Measurements from ENCODE around the gene THAP4.

- no peak for TF ChIP-seq POLR2A (IDR thresholded peaks at IDR 0.05; ENCODE audit: low read depth, low read length)
- no peak for TF ChIP-seq CTCF (conservative IDR thresholded peaks at IDR 0.05; ENCODE audit: low read depth, low read length)
- no peak for TF ChIP-seq FOS (IDR thresholded peaks at IDR 0.05; ENCODE audit: low read depth, low read length)
- no peak for TF ChIP-seq SMC3 (IDR thresholded peaks at IDR 0.05; ENCODE audit: low read depth, low read length)
- TF ChIP-seq, protein P1, sequence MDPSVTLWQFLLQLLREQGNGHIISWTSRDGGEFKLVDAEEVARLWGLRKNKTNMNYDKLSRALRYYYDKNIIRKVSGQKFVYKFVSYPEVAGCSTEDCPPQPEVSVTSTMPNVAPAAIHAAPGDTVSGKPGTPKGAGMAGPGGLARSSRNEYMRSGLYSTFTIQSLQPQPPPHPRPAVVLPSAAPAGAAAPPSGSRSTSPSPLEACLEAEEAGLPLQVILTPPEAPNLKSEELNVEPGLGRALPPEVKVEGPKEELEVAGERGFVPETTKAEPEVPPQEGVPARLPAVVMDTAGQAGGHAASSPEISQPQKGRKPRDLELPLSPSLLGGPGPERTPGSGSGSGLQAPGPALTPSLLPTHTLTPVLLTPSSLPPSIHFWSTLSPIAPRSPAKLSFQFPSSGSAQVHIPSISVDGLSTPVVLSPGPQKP (IDR thresholded peaks at IDR 0.05; ENCODE audit: borderline replicate concordance, low read depth, low read length) = no peak
These were observed 52.5 kb downstream of the THAP4 start for GRCh38 chr2:241584436-241584835.
